H9 (cell line): Measurements from ENCODE around the gene MMP11. TPM values are rescaled to one million over a fixed set of nuclear protein-coding genes. Genes with fewer than 3 reads are reported as not detected.

Experiments
- DNase-seq: peaks from one replicate; pipeline ENCODE4 v3.0.0-alpha.2; 2017
- H2AFZ ChIP-seq: one replicate; pipeline ENCODE4 v1.6.1; 2013; ENCODE audit warnings: mild to moderate bottlenecking, low read length, control low read depth, moderate library complexity
- H2AK5ac ChIP-seq: 2 replicates; pipeline ENCODE4 v1.6.1; 2013; ENCODE audit warnings: low read length, control low read depth, mixed read lengths; ENCODE audit not compliant: insufficient read length
- H2BK120ac ChIP-seq: one replicate; pipeline ENCODE4 v1.6.1; 2013; ENCODE audit warnings: low read depth, mild to moderate bottlenecking, low read length, control low read depth, inconsistent platforms; ENCODE audit not compliant: poor library complexity, severe bottlenecking
- H2BK12ac ChIP-seq: 2 replicates; pipeline ENCODE4 v1.6.1; 2013; ENCODE audit warnings: low read length, control low read depth, mixed read lengths, low read depth; ENCODE audit not compliant: insufficient read length
- H2BK15ac ChIP-seq: 2 replicates; pipeline ENCODE4 v1.6.1; 2013; ENCODE audit warnings: low read depth, low read length, control low read depth
- H2BK20ac ChIP-seq: one replicate; pipeline ENCODE4 v1.6.1; 2013; ENCODE audit warnings: low read depth, mild to moderate bottlenecking, low read length, control low read depth, inconsistent platforms; ENCODE audit not compliant: poor library complexity, severe bottlenecking
- H2BK5ac ChIP-seq: 2 replicates; pipeline ENCODE4 v1.6.1; 2013; ENCODE audit warnings: low read length, control low read depth, mixed read lengths; ENCODE audit not compliant: insufficient read length
- H3K14ac ChIP-seq: 2 replicates; pipeline ENCODE4 v1.6.1; 2013; ENCODE audit warnings: low read length, control low read depth; ENCODE audit not compliant: insufficient read depth
- H3K18ac ChIP-seq: 2 replicates; pipeline ENCODE4 v1.6.1; 2013; ENCODE audit warnings: low read depth, mild to moderate bottlenecking, mixed read lengths, low read length, control low read depth; ENCODE audit not compliant: insufficient read length
- H3K23ac ChIP-seq: 2 replicates; pipeline ENCODE4 v1.6.1; 2013; ENCODE audit warnings: low read length, control low read depth, mixed read lengths, low read depth; ENCODE audit not compliant: insufficient read length
- H3K23me2 ChIP-seq: 2 replicates; pipeline ENCODE4 v1.6.1; 2013; ENCODE audit warnings: low read depth, mild to moderate bottlenecking, mixed read lengths, low read length, control low read depth; ENCODE audit not compliant: insufficient read length, poor library complexity, severe bottlenecking
- H3K27ac ChIP-seq: 2 replicates; pipeline ENCODE4 v1.5.1; 2013; ENCODE audit warnings: low read length, control low read depth, mixed read lengths, low read depth; ENCODE audit not compliant: insufficient read length
- H3K27me3 ChIP-seq: 2 replicates; pipeline ENCODE4 v1.6.1; 2013; ENCODE audit warnings: low read length, control low read depth, inconsistent platforms; ENCODE audit not compliant: insufficient read depth
- H3K4ac ChIP-seq: 2 replicates; pipeline ENCODE4 v1.6.1; 2013; ENCODE audit warnings: low read depth, mild to moderate bottlenecking, control low read depth, inconsistent platforms, low read length, moderate library complexity
- H3K4me1 ChIP-seq: 2 replicates; pipeline ENCODE4 v1.6.1; 2013; ENCODE audit warnings: low read length, control low read depth, inconsistent platforms; ENCODE audit not compliant: insufficient read depth
- H3K4me2 ChIP-seq: 2 replicates; pipeline ENCODE4 v1.6.1; 2013; ENCODE audit warnings: low read length, control low read depth, mixed read lengths; ENCODE audit not compliant: insufficient read length, insufficient read depth
- H3K56ac ChIP-seq: 2 replicates; pipeline ENCODE4 v1.6.1; 2013; ENCODE audit warnings: low read depth, mild to moderate bottlenecking, mixed read lengths, low read length, control low read depth; ENCODE audit not compliant: insufficient read length
- H3K79me1 ChIP-seq: 2 replicates; pipeline ENCODE4 v1.6.1; 2013; ENCODE audit warnings: low read depth, mild to moderate bottlenecking, moderate library complexity, low read length, control low read depth, inconsistent platforms; ENCODE audit not compliant: insufficient read depth, poor library complexity, severe bottlenecking
- H3K79me2 ChIP-seq: 2 replicates; pipeline ENCODE4 v1.6.1; 2013; ENCODE audit warnings: low read length, control low read depth, inconsistent platforms; ENCODE audit not compliant: insufficient read depth
- H3K9ac ChIP-seq: 2 replicates; pipeline ENCODE4 v1.6.1; 2013; ENCODE audit warnings: low read length, control low read depth, mixed read lengths; ENCODE audit not compliant: insufficient read length; ENCODE audit errors: extremely low read depth
- H3K9me3 ChIP-seq: one replicate; pipeline ENCODE4 v1.6.1; 2013; ENCODE audit warnings: low read depth, low read length, inconsistent platforms; ENCODE audit not compliant: control insufficient read depth
- H3T11ph ChIP-seq: one replicate; pipeline ENCODE4 v1.6.1; 2013; ENCODE audit warnings: mild to moderate bottlenecking, low read length, control low read depth, inconsistent platforms
- H4K20me1 ChIP-seq: one replicate; pipeline ENCODE4 v1.6.1; 2013; ENCODE audit not compliant: control insufficient read depth, insufficient read length, insufficient read depth
- H4K5ac ChIP-seq: 2 replicates; pipeline ENCODE4 v1.6.1; 2013; ENCODE audit warnings: low read depth, mild to moderate bottlenecking, mixed read lengths, low read length, control low read depth; ENCODE audit not compliant: insufficient read length
- H4K8ac ChIP-seq: replicated peaks from 2 replicates; pipeline ENCODE4 v1.6.1; 2013; ENCODE audit warnings: low read length, control low read depth, mixed read lengths, low read depth; ENCODE audit not compliant: insufficient read length
- H4K91ac ChIP-seq: 2 replicates; pipeline ENCODE4 v1.6.1; 2013; ENCODE audit warnings: low read depth, mild to moderate bottlenecking, moderate library complexity, mixed read lengths, low read length, control low read depth; ENCODE audit not compliant: insufficient read length
- H3K27ac Mint-ChIP-seq, 3 experiments: 2 replicates in 2 of 3; 3 replicates in 1 of 3; pipeline ENCODE4 v1.8.0; 2020 to 2021; ENCODE audit warnings: mixed read lengths in 3 of 3, mild to moderate bottlenecking in 1 of 3, moderate library complexity in 1 of 3
- H3K27me3 Mint-ChIP-seq: 2 replicates; pipeline ENCODE4 v1.8.0; 2021; ENCODE audit warnings: low read depth, mild to moderate bottlenecking, moderate library complexity, mixed read lengths
- H3K36me3 Mint-ChIP-seq, 3 experiments: 2 replicates in 2 of 3; 3 replicates in 1 of 3; pipeline ENCODE4 v1.8.0; 2020 to 2021; ENCODE audit warnings: low read depth in 3 of 3, mixed read lengths in 3 of 3; ENCODE audit not compliant: insufficient read depth in 1 of 3
- H3K4me1 Mint-ChIP-seq, 2 experiments: 2 replicates each; pipeline ENCODE4 v1.8.0; 2020; ENCODE audit warnings: mixed read lengths in 2 of 2
- H3K4me3 Mint-ChIP-seq, 2 experiments: 2 replicates in 1 of 2; 3 replicates in 1 of 2; pipeline ENCODE4 v1.8.0; 2020 to 2021; ENCODE audit warnings: mild to moderate bottlenecking in 2 of 2, mixed read lengths in 2 of 2, moderate library complexity in 1 of 2
- H3K9me3 Mint-ChIP-seq, 2 experiments: 2 replicates in 1 of 2; 3 replicates in 1 of 2; pipeline ENCODE4 v1.8.0; 2020; ENCODE audit warnings: mild to moderate bottlenecking in 2 of 2, mixed read lengths in 2 of 2, moderate library complexity in 1 of 2
- WGBS: extraction: QIAGEN DNeasy Blood & Tissue Kit; methylation state at CpG from one replicate; pipeline ENCODE4 v1.1.7; 2013; ENCODE audit warnings: missing lambda C conversion rate, low lambda C conversion rate, mixed read lengths; ENCODE audit not compliant: insufficient read length; ENCODE audit errors: extremely low coverage; 5-methylcytosine and 5-hydroxymethylcytosine counted together
- total RNA-seq: library from RNA; stranded (reverse); gene quantifications from 2 replicates; pipeline ENCODE4 v1.2.1, GENCODE V29; 2021
- TF ChIP-seq, protein P1 (sequence below): fragments of 200-600 bp; sonication (generic); conservative IDR thresholded peaks from 3 replicates; pipeline ENCODE4 v1.8.0; 2021; ENCODE audit warnings: antibody characterized with exemption, mild to moderate bottlenecking

MMP11 gene
- total RNA-seq, 1 experiment from 2014 or later = 5.3 TPM

DNA sequence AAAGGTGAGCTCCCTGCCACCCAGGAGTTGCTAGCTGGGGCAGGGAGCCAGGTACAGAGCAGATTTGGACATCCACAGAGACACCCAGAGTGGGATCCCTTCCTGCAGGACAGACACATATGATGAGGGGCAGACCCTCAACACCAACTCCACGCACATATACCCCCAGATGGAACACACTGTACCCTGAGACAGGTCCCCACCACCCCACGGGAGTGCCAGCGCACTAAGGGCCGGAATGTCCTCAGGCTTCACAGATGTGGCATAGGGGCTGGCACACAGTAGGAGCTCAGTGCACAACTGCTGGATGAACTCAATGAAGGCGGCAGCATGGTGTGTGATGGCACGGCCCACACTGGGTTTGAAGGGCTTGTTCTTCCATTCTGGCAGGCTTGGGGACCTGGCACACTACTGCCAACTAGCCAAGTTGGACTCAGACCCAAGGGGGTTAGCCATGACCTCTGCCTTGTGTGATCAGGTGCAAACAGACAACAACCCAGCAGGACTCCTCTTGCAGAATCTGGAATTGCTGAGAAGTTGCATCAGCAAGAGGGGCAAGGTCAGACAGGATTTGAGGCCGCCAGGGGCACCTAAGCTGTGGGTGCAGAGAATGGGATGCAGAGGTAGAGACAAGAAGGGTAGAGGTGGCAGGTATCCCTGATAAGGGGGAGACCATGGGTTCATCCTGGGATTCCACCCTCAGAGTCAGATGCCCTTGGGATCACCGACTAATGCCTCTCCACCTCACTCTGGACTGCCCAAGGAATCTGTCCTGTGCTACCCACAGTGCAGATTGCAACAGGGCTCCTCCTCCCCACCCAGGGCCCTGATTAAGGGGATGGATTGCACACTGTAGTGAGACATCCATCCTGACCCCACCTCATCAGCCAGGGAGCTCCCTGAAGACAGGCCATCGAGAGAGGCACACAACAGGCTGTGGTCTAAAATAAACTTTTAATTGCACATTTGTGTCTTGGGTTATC lies 7.5 kb upstream of the MMP11 start:
- H3K9me3 Mint-ChIP-seq = no peaks in the 10 kb centered on the region
- peaks cover 7% of the 10 kb centered on the region for H3K23me2 ChIP-seq
- no peak overlapping the region for H3K4me2 ChIP-seq

More for the DNA sequence above, 7.5 kb upstream of the MMP11 start:
- Mint-ChIP-seq H3K36me3 (peaks cover 5 to 10% (median 7%) of the 10 kb centered on the region in 3 experiments; a peak in 4 of 7 replicates), H3K4me3 (no peak overlapping the region; a peak in 1 of 5 replicates), H3K27ac (no peak overlapping the region), H3K27me3 (peaks cover 45% of the 10 kb centered on the region), H3K4me1 (peaks cover 19 to 33% of the 10 kb centered on the region in 2 experiments)
- Histone ChIP-seq H3K27ac (no peak overlapping the region), H2BK120ac (no peak overlapping the region), H3K79me2 (no peaks in the 10 kb centered on the region), H3K4me1 (peaks cover 4% of the 10 kb centered on the region; the same call in 1 of the 2 replicates), H3K23ac (no peak overlapping the region), H3K14ac (no peak overlapping the region; the same call in 1 of the 2 replicates), H3K9ac (no peak overlapping the region), H2BK5ac (no peak overlapping the region), H4K91ac (no peak overlapping the region), H4K20me1 (no peaks in the 10 kb centered on the region), H3K79me1 (no peaks in the 10 kb centered on the region), H3K9me3 (no peaks in the 10 kb centered on the region), H3K27me3 (peaks cover 6% of the 10 kb centered on the region; the same call in 1 of the 2 replicates), H2AFZ (no peak overlapping the region), H2AK5ac (no peak overlapping the region), H3K4ac (no peak overlapping the region), H2BK12ac (no peak overlapping the region), H3K18ac (no peak overlapping the region), H3K56ac (no peak overlapping the region), H4K5ac (no peak overlapping the region), H2BK15ac (no peak overlapping the region), H2BK20ac (no peak overlapping the region), H4K8ac (no peak overlapping the region), H3T11ph (no peak overlapping the region)
- no CpG with 5 or more reads among the region's 9 CpGs for WGBS
- TF ChIP-seq, protein P1, sequence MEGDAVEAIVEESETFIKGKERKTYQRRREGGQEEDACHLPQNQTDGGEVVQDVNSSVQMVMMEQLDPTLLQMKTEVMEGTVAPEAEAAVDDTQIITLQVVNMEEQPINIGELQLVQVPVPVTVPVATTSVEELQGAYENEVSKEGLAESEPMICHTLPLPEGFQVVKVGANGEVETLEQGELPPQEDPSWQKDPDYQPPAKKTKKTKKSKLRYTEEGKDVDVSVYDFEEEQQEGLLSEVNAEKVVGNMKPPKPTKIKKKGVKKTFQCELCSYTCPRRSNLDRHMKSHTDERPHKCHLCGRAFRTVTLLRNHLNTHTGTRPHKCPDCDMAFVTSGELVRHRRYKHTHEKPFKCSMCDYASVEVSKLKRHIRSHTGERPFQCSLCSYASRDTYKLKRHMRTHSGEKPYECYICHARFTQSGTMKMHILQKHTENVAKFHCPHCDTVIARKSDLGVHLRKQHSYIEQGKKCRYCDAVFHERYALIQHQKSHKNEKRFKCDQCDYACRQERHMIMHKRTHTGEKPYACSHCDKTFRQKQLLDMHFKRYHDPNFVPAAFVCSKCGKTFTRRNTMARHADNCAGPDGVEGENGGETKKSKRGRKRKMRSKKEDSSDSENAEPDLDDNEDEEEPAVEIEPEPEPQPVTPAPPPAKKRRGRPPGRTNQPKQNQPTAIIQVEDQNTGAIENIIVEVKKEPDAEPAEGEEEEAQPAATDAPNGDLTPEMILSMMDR = no peak
- no peak for DNase-seq
